Measurements from ENCODE around the gene ARPP19. TPM values are rescaled to one million over a fixed set of nuclear protein-coding genes. Genes with fewer than 3 reads are reported as not detected.

ARPP19 gene
- total and polyA plus RNA-seq, 4 donors: 12.1 to 55.6 (median 31.7) TPM

DNA sequence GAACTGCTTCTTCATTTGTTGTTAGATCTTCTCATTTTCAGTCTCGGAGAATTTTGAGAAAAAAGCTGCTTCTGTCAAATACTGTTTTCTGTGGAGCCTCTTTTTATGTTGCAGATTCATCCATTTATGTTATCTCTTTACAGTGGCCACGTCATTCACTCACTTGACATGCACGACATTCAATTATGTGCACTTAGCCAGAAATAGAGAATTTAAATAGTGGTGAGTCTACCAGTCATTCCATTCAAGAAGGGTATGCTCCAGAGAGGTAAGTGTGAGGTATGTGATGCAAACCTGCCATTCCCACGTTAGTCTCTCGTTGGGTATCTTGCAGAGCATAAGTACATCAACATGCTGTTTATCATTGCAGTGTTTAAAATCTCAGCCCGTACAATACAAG is 9.8 kb downstream of the ARPP19 start:
- DNase-seq (ENCODE audit: low spot score): no peak
- TF ChIP-seq, protein P1, sequence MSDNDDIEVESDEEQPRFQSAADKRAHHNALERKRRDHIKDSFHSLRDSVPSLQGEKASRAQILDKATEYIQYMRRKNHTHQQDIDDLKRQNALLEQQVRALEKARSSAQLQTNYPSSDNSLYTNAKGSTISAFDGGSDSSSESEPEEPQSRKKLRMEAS (IDR thresholded peaks at IDR 0.05): no peak
- no peak for TF ChIP-seq SP1 (IDR thresholded peaks at IDR 0.05)
- no peak for TF ChIP-seq RAD21 (IDR thresholded peaks at IDR 0.05)
- no peak for TF ChIP-seq FOXA1 (IDR thresholded peaks at IDR 0.05)
- no peak for TF ChIP-seq REST (IDR thresholded peaks at IDR 0.05)
- TF ChIP-seq YY1 (IDR thresholded peaks at IDR 0.05): no peak
- no peak for TF ChIP-seq CTCF (IDR thresholded peaks at IDR 0.05; ENCODE audit: low read depth, low read length, missing input control)
- no peak for TF ChIP-seq TAF1 (conservative IDR thresholded peaks at IDR 0.05)
- TF ChIP-seq, protein P2, sequence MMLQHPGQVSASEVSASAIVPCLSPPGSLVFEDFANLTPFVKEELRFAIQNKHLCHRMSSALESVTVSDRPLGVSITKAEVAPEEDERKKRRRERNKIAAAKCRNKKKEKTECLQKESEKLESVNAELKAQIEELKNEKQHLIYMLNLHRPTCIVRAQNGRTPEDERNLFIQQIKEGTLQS (IDR thresholded peaks at IDR 0.05): no peak
- TF ChIP-seq HNF4G (IDR thresholded peaks at IDR 0.05): no peak
- TF ChIP-seq JUND (IDR thresholded peaks at IDR 0.05): no peak
- Histone ChIP-seq H3K27me3 (ENCODE audit: control insufficient read depth in 4 of 4, insufficient read depth in 4 of 4, low read length in 3 of 4) (no peaks in the 10 kb centered on the region), H3K36me3 (ENCODE audit: control insufficient read depth in 4 of 4, insufficient read depth in 3 of 4, low read depth in 1 of 4, low read length in 3 of 4) (peaks cover 0 to 14% (median 3%) of the 10 kb centered on the region in 4 donors), H3K27ac (ENCODE audit: low read depth in 1 of 2, low read length in 2 of 2) (no peak overlapping the region), H3K4me1 (ENCODE audit: control insufficient read depth in 4 of 4, insufficient read depth in 4 of 4, low read length in 3 of 4) (peaks cover 5 to 12% (median 7%) of the 10 kb centered on the region in 4 donors), H3K9me3 (ENCODE audit: control insufficient read depth in 4 of 4, low read length in 3 of 4) (no peaks in the 10 kb centered on the region), H3K4me3 (ENCODE audit: low read depth in 1 of 3, low read length in 3 of 3) (no peak overlapping the region), H3K9ac (ENCODE audit: low read depth in 1 of 2, low read length in 2 of 2) (no peak overlapping the region)
- 92% methylated on average over 6 of the region's 6 CpGs for WGBS

DNA sequence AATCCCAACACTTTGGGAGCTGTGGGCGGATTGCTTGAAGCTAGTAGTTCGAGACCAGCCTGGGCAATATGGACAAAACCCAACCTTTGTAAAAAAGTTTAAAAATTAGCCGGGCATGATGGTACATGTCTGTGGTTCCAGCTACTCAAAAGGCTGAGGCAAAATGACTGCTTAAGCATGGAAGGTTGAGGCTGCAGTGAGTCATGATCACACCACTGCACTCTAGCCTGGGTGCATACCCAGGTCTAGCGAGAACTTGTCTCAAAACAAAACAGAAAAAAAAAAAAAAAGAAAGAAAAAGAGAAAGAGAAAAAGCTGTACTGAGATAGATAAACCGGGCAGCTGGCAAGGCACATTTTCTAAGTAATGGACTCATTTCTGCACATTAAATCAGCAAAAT is 10.6 kb downstream of the ARPP19 start:
- Histone ChIP-seq H3K27ac (ENCODE audit: low read depth in 1 of 2, low read length in 2 of 2) (no peak overlapping the region), H3K36me3 (ENCODE audit: control insufficient read depth in 4 of 4, insufficient read depth in 3 of 4, low read depth in 1 of 4, low read length in 3 of 4) (peaks cover 0 to 19% (median 4%) of the 10 kb centered on the region in 4 donors), H3K4me3 (ENCODE audit: low read depth in 1 of 3, low read length in 3 of 3) (no peak overlapping the region), H3K9me3 (ENCODE audit: control insufficient read depth in 4 of 4, low read length in 3 of 4) (no peaks in the 10 kb centered on the region), H3K9ac (ENCODE audit: low read depth in 1 of 2, low read length in 2 of 2) (no peak overlapping the region), H3K4me1 (ENCODE audit: control insufficient read depth in 4 of 4, insufficient read depth in 4 of 4, low read length in 3 of 4) (peaks cover 1 to 6% (median 4%) of the 10 kb centered on the region in 4 donors), H3K27me3 (ENCODE audit: control insufficient read depth in 4 of 4, insufficient read depth in 4 of 4, low read length in 3 of 4) (no peaks in the 10 kb centered on the region)
- DNase-seq (ENCODE audit: low spot score): no peak
- WGBS: 91% methylated on average over 5 of the region's 5 CpGs
- TF ChIP-seq RXRA (IDR thresholded peaks at IDR 0.05) (no peak), EGR1 (IDR thresholded peaks at IDR 0.05; ENCODE audit: low read depth in 2 of 2) (no peak), YY1 (IDR thresholded peaks at IDR 0.05) (no peak), GABPA (IDR thresholded peaks at IDR 0.05 in 1 of 2, conservative IDR thresholded peaks at IDR 0.05 in 1 of 2) (no peak), FOXA2 (IDR thresholded peaks at IDR 0.05) (no peak)

Measured in liver (tissue), 9 donors.